GM21825 (cell line): ENCODE measurements around the gene ATXN1.

Source experiments
- ATAC-seq: cut with Tn5 transposase; IDR thresholded peaks from one replicate; pipeline ENCODE4 v1.9.1; 2021; ENCODE audit warnings: mild to moderate bottlenecking, moderate library complexity; ENCODE audit not compliant: unreplicated experiment

Gene ATXN1

GRCh38 chr6:16762550-16763477, 1.6 kb upstream of the ATXN1 start:
- no peak for ATAC-seq

- ATAC-seq = peak; percentile 3
Observed at GRCh38 chr6:16762268-16762549, 949 bp upstream of the ATXN1 start.

GRCh38 chr6:16761471-16762267, 409 bp upstream of the ATXN1 start:
- ATAC-seq = peak; percentile 45

- peak; percentile 35 for ATAC-seq
Observed at GRCh38 chr6:16759646-16760515, 1.4 kb downstream of the ATXN1 start.

- no peak for ATAC-seq
Observed at GRCh38 chr6:16759181-16759645, 2.0 kb downstream of the ATXN1 start.

- no peak for ATAC-seq
Observed at GRCh38 chr6:16758163-16758975, 2.9 kb downstream of the ATXN1 start.

- no peak for ATAC-seq
Observed at GRCh38 chr6:16757332-16757731, 3.9 kb downstream of the ATXN1 start.

GRCh38 chr6:16756660-16757255, 4.5 kb downstream of the ATXN1 start:
- ATAC-seq = no peak

GRCh38 chr6:16755544-16755943, 5.7 kb downstream of the ATXN1 start:
- ATAC-seq = no peak

- no peak for ATAC-seq
Observed at GRCh38 chr6:16754876-16755275, 6.4 kb downstream of the ATXN1 start.

GRCh38 chr6:16754274-16754673, 7.0 kb downstream of the ATXN1 start:
- ATAC-seq = no peak

- ATAC-seq = no peak
Observed at GRCh38 chr6:16753341-16753740, 7.9 kb downstream of the ATXN1 start.

GRCh38 chr6:16752206-16752866, 8.9 kb downstream of the ATXN1 start:
- ATAC-seq = no peak

- ATAC-seq = no peak
Observed at GRCh38 chr6:16751251-16751946, 9.9 kb downstream of the ATXN1 start.

GRCh38 chr6:16750566-16750965, 10.7 kb downstream of the ATXN1 start:
- no peak for ATAC-seq

- ATAC-seq = no peak
Observed at GRCh38 chr6:16749516-16750485, 11.5 kb downstream of the ATXN1 start.

GRCh38 chr6:16748025-16748319, 13.3 kb downstream of the ATXN1 start:
- no peak for ATAC-seq
